Retinal pigment epithelial cell (primary cell): ENCODE data around the gene SCAMP5.

Experiments
- DNase-seq: peaks from one replicate; pipeline ENCODE4 v3.0.0-alpha.2; 2010; ENCODE audit warnings: low read depth
- H3K4me3 ChIP-seq: 2 replicates; pipeline ENCODE4 v1.5.1; 2011; ENCODE audit warnings: mild to moderate bottlenecking, low read length, control low read depth, moderate library complexity
- CTCF ChIP-seq: conservative IDR thresholded peaks from 2 replicates; pipeline ENCODE4 v1.5.1; 2011; ENCODE audit warnings: low read depth, low read length, control low read depth, inconsistent platforms

Gene SCAMP5

DNA sequence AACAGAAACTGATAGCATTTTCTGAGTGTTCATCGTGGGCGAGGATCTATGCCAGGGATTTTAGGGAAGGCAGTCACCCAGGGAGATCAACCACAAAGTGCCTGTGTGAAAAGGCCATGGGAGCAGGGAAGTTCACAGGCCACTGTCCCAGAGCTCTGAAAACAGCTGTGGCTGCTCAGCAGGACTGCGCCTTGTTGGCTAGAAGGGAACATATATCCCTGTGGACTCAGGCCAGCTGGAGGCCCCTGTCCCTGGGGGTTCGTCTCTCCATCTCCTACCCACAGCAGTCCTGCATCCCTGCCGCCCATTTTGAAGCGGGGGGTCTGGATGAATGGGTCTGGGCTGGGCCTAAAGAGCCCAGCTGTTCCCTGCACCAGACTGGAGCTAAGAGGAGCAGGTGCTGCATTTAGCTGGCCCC lies 55.8 kb downstream of the SCAMP5 start:
- no peak overlapping the region for H3K4me3 ChIP-seq
- no peak for TF ChIP-seq CTCF
- DNase-seq: no peak

- DNase-seq: no peak
- no peak for TF ChIP-seq CTCF
- H3K4me3 ChIP-seq: no peak overlapping the region
Observed at GRCh38 chr15:75051711-75052110, 56.3 kb downstream of the SCAMP5 start.

DNA sequence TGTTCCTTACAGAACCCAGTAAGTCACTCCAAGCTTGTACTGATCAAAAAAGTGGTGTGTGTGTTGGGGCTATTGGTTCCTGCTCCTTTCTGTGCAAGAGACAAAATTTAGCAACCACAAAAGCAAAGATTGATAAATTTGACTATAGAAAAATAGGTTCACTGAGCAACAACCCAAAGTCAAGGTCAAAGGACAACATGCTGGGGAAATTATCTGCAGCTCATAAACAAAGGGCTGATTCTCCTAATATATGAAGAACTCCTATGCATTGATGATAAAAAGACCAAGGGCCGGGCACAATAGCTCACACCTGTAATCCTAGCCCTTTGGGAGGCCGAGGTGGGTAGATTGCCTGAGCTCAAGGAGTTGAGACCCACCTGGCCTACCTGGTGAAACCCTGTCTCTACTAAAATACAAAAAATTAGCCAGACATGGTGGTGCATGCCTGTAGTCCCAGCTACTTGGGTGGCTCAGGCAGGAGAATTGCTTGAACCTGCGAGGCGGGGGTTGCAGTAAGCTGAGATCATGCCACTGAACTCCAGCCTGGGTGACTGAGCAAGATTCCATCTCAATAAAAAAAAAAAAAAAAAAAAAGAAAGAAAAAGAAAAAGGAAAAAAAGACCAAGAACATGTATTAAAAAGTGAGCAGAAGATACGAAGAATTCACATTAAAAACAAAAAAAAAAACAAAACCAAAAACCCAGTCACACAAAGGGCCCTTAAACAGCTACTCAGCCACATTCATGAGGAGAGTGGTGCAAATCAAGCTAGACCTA lies 57.8 kb downstream of the SCAMP5 start:
- TF ChIP-seq CTCF: no peak

GRCh38 chr15:75053748-75054125 lies 58.4 kb downstream of the SCAMP5 start:
- H3K4me3 ChIP-seq: no peak overlapping the region
- no peak for TF ChIP-seq CTCF
- DNase-seq: no peak

More for the DNA sequence above, 57.8 kb downstream of the SCAMP5 start:
- no peak overlapping the region for H3K4me3 ChIP-seq
- DNase-seq: no peak

- DNase-seq: no peak
- no peak for TF ChIP-seq CTCF
- no peak overlapping the region for H3K4me3 ChIP-seq
Observed at GRCh38 chr15:75054172-75054897, 59.0 kb downstream of the SCAMP5 start.

DNA sequence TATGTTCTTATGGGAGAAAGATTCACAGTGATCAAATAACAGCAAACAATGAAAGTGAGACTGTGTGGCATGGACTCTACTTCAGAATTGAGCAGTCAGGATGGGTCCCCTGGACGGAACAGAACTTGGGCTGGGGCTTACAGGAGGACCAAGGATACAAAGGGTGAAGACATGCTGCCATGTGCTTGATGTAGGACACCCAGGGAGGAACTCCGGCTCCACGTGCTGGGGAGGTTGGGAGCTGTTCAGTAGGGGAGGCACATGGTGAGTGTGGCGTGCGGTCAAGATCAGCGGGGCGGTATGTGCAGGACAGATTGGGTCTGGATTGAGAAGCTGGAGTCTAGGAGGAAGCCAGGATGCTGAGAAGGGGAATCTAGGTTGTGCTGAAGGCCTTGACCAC lies 60.7 kb downstream of the SCAMP5 start:
- H3K4me3 ChIP-seq: no peak overlapping the region
- no peak for DNase-seq
- no peak for TF ChIP-seq CTCF
